H54 (cell line): ENCODE measurements around the gene SERINC4.

Source experiments
- DNase-seq: peaks from one replicate; pipeline ENCODE4 v3.0.0; 2011; ENCODE audit warnings: low spot score, mixed read lengths; ENCODE audit not compliant: insufficient read length
- FAIRE-seq: peaks from 3 replicates; lab custom pipeline; 2011; peaks lifted over from hg19 to GRCh38; lab: Jason Lieb, UNC
- POLR2A ChIP-seq: IDR thresholded peaks from 2 replicates; pipeline ENCODE4 v1.6.1; 2011; ENCODE audit warnings: low read depth, mild to moderate bottlenecking, low read length

SERINC4 gene

GRCh38 chr15:43789409-43789808, 10.6 kb downstream of the SERINC4 start:
- DNase-seq, result no peak
- no peak for TF ChIP-seq POLR2A
- no peak for FAIRE-seq

GRCh38 chr15:43779016-43779415, 21.0 kb downstream of the SERINC4 start:
- no peak for DNase-seq
- no peak for TF ChIP-seq POLR2A
- no peak for FAIRE-seq

- 0 out of 2 replicates have a peak, but pooled peaks have one; percentile 9 for TF ChIP-seq POLR2A
- FAIRE-seq (no peak), DNase-seq (peak; percentile 65)
These were observed 22.6 kb downstream of the SERINC4 start for GRCh38 chr15:43777267-43777914.

GRCh38 chr15:43776718-43777266, 23.2 kb downstream of the SERINC4 start, which contains the start of gene ELL3:
TSS of gene ELL3 (minus strand) at chr15:43776966. CDS start at chr15:43776901, 65 bp downstream.
- DNase-seq (peak; percentile 79), FAIRE-seq (no peak)
- peak; percentile 31 for TF ChIP-seq POLR2A

GRCh38 chr15:43776101-43776717, 23.8 kb downstream of the SERINC4 start:
- DNase-seq (no peak), FAIRE-seq (no peak)
- no peak for TF ChIP-seq POLR2A

- peak; percentile 43 for FAIRE-seq
- DNase-seq, result no peak
- no peak for TF ChIP-seq POLR2A
These were observed 24.5 kb downstream of the SERINC4 start for GRCh38 chr15:43775411-43775965.

- no peak for TF ChIP-seq POLR2A
- DNase-seq (no peak), FAIRE-seq (no peak)
These were observed 26.0 kb downstream of the SERINC4 start for GRCh38 chr15:43774062-43774461.

- DNase-seq, result no peak
- FAIRE-seq, result no peak
- no peak for TF ChIP-seq POLR2A
These were observed 27.4 kb downstream of the SERINC4 start for GRCh38 chr15:43772624-43773023.

- FAIRE-seq (no peak), DNase-seq (no peak)
- TF ChIP-seq POLR2A, result no peak
These were observed 28.2 kb downstream of the SERINC4 start for GRCh38 chr15:43771816-43772215.

GRCh38 chr15:43769584-43770228, 30.3 kb downstream of the SERINC4 start:
- FAIRE-seq, result peak; percentile 81

GRCh38 chr15:43763819-43764446, 36.1 kb downstream of the SERINC4 start:
- no peak for TF ChIP-seq POLR2A
- FAIRE-seq (no peak), DNase-seq (no peak)

More at GRCh38 chr15:43769584-43770228, 30.3 kb downstream of the SERINC4 start:
- DNase-seq, result no peak
- no peak for TF ChIP-seq POLR2A

- no peak for TF ChIP-seq POLR2A
- FAIRE-seq (peak; percentile 72), DNase-seq (no peak)
These were observed 37.2 kb downstream of the SERINC4 start for GRCh38 chr15:43762824-43763223.

- no peak for TF ChIP-seq POLR2A
- DNase-seq, result no peak
These were observed 48.1 kb downstream of the SERINC4 start for GRCh38 chr15:43751885-43752284.

More at GRCh38 chr15:43751885-43752284, 48.1 kb downstream of the SERINC4 start:
- FAIRE-seq, result no peak
